Measurements from ENCODE around the gene TCF7L2.

TCF7L2 gene

DNA sequence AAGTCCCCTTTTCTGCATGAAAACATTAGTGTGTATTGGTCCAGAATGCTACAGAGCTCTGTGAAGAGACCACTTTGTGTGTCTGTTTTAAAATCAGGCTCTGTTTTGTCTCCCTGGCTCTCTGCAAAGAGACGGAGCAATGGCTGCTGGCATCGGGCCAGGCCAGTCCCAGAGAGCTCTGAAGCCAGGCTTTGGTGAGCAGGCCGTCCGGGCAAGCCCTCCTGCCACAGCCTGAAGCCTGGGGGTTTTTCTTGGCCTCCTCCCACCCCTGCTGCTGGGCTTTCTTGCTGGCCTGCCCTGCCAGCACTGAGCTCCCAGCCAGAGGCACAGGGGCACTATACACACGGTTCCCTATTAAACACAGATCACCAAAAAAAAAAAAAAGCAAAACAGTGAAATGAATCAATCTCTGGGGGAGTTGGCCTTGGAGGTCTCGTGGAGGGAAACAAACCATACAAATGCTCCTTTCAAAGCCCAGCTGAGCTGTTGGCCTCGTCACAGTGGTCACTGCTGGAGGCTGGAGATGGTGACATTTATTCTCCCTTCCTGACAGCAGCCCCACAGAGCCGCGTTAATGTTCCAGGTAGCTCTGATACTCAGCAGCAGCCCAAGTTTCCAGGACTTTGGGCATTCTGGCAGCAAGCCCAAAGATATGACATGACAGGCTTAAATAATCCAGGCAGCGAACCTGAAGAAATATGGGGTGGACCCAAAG, 237.2 kb downstream of the TCF7L2 start:
- DNase-seq = no peak

DNA sequence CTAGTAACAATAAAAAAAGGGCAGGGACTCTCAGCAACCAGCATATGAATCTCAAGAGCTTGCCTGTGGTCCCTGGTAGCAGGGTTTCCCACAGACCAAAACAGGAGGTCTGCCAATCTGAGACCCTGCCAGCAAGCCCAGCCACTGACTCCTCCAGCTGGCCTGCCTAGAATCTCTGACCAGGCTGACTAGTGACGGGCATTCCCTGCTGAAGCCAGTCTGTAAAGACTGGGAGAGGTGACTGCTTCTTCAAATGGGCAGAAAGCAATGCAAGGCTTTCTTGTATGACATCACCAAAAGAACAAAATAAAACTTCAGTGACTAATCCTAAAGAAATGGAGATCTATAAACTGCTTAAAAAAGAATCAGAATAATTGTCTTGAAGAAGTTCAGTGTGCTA, 249.4 kb downstream of the TCF7L2 start:
- no peak for DNase-seq

DNA sequence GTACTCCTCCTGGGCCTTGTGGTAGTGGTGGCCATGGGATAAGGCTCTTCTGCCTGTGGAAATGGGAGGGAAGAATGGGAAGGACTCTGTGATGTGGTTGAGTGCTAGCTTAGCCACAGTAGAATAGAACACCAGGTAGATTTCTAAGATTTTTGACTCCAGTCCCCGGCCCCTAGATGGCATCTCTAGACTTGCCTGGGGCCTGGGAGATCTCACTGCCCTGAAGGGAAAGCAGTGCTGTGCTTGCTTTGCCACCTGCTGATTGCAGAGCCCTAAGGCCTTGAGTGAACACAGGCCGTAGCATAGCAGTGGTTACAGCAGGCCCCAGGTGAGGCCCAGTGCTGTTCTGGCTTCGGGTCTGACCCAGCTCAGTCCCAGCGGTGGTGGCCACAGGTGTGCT, 252.0 kb downstream of the TCF7L2 start:
- DNase-seq = no peak

DNA sequence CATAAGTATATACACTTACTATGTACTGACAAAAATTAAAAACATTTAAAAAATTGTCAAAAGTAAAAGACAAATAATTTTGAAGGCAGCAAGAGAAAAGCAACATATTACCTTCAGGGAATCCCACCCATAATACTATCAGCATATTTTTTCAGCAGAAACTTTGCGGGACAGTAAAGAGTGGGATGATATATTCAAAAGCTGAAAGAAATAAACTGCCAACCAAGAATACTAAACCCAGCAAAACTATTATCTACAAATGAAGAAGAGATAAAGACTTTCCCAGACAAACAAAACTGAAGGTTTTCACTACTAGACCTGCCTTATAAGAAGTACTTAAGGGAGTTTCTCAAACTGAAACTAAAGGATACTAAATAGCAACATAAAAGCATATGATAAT, 257.9 kb downstream of the TCF7L2 start:
- DNase-seq = no peak

DNA sequence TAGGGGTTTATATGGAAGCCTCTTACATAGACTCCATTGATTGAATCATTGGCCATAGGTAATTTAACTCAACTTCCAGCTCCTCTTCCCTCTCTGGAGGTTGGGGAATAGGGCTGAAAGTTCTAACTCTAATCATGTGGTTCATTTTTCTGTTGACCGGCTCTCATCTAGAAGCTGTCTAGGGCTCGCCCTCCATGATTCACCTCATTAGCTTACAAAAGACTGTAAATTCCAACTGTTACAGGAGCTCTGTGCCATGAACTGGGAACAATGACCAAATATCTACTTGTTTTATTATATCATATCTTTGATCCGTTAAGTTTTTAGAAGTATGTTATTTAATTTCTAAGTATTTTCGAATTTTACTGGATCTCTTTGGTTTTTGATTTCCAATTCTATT, 263.0 kb downstream of the TCF7L2 start:
- DNase-seq = no peak

DNA sequence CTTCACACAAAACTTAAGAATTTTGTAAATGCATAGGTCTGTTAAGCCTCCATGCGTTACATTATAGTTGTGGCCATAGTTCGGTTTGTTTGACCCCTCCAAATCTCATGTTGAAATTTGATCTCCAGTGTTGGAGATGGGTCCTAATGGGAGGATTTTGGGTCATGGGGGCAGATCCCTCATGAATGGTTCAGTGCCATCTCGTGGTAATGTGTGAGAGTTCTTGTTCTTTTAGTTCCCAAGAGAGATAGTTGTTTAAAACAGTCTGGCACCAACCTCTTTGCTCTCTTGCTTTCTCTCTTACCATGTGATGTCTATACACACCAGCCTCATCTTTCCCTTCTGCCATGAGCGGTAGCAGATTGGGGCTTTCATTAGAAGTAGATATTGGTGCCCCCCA, 264.3 kb downstream of the TCF7L2 start:
- no peak for DNase-seq

DNA sequence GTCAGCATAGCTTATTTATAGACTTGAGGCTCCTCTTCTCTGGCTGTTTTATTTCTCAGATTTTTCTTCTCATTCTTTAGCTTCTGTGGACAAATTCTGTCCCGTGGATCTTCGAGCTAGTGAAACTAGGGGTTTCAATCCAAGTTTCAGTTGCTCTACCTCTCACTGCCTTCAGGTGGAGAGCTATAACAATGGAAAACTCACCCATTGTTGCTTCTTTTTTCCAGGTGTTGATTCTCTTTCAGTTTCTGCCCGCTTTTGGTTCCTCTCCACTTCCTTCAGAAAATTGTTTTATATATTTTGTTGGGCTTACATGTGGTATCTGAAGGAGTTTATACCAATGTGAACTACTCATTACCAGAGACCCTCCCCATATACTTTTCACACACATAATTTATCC, 266.1 kb downstream of the TCF7L2 start:
- no peak for DNase-seq

Measured in CD4-positive, alpha-beta T cell treated with Interleukin-21 for 1 hour (primary cell).